GM10266 (cell line): ENCODE data around the gene RPL28.

Experiments used
- DNase-seq: peaks from one replicate; pipeline ENCODE4 v3.0.0; 2012; ENCODE audit errors: extremely low spot score
- TF ChIP-seq, protein P1 (sequence below): IDR thresholded peaks from 2 replicates; pipeline ENCODE4 v1.5.1; 2012; ENCODE audit warnings: mild to moderate bottlenecking, low read depth; ENCODE audit not compliant: control insufficient read depth, insufficient read depth; ENCODE audit errors: missing control alignments

RPL28 gene

DNA sequence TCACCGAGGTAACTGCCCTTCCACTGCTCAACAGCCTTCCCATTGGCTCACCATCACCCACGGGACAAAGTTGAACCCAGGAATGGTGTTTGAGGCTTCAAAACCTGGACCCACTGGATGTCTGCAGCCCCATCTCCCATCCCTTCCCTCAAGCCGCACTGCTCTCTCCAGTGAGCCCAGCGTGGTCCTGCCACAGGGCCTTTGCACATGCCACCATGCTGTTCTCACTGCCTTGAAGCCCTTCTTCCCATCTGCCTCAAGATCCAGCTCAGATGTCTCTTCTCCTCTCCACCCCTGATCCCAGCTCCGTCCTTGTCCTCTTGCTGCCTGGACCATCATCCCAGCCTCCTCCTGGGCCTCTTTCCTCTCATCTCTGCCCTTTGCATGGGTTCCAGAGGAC, 53.3 kb downstream of the RPL28 start:
- TF ChIP-seq, protein P1, sequence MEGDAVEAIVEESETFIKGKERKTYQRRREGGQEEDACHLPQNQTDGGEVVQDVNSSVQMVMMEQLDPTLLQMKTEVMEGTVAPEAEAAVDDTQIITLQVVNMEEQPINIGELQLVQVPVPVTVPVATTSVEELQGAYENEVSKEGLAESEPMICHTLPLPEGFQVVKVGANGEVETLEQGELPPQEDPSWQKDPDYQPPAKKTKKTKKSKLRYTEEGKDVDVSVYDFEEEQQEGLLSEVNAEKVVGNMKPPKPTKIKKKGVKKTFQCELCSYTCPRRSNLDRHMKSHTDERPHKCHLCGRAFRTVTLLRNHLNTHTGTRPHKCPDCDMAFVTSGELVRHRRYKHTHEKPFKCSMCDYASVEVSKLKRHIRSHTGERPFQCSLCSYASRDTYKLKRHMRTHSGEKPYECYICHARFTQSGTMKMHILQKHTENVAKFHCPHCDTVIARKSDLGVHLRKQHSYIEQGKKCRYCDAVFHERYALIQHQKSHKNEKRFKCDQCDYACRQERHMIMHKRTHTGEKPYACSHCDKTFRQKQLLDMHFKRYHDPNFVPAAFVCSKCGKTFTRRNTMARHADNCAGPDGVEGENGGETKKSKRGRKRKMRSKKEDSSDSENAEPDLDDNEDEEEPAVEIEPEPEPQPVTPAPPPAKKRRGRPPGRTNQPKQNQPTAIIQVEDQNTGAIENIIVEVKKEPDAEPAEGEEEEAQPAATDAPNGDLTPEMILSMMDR, result no peak
- DNase-seq, result no peak

DNA sequence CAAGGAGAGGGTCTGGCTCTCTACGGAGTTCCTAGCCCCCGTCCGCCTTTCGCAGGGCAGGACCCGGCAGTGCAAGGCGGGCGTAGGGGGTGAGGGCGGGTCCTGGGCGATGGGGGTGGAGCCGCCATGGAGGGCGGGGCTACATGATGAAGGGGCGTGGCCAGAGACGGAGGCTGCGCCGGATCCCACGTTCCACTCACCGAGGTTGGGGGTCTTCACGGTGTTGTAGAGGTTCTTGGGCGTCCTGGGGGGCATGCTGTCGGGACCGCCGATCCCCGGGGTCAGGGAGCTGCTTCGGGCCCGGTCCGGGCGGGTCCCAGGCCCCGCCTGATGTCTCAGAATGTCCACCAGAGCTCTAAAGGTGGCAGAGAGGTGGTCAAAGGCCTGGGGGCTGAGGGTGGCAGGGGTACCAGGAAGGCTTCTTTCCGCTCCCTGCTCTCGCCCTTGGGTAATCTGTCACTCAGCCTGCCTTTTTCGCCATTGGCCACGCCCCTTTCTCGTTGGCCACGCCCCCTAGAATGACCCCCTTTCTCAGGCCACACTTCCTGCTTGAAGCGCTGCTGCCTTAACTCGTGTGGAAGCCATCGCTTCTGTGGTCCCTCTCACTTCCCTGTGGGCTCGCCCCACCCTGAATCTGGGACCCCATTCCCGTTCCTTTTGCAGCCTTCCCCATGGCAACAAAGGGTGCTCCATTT, 54.8 kb downstream of the RPL28 start:
- DNase-seq, result peak; percentile 48
- TF ChIP-seq, protein P1, result no peak

DNA sequence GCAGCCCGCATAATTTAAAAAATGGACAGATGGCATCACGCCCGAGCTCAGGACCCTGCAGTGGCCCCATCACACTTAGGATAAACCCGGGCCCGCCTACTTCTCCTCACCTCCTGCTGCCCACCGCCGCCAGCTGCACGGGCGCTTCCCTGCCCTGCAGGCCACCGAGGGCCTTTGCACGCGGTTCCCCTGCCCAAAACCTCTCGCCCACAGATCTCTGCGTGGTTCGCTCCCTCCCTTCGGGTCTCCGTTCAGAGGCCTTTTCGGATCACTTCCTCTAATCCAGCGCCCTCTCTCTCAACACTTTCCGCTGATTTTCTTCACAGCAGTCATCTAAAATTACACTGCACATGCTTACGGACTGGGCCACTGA, 55.6 kb downstream of the RPL28 start:
- TF ChIP-seq, protein P1, result no peak
- no peak for DNase-seq

DNA sequence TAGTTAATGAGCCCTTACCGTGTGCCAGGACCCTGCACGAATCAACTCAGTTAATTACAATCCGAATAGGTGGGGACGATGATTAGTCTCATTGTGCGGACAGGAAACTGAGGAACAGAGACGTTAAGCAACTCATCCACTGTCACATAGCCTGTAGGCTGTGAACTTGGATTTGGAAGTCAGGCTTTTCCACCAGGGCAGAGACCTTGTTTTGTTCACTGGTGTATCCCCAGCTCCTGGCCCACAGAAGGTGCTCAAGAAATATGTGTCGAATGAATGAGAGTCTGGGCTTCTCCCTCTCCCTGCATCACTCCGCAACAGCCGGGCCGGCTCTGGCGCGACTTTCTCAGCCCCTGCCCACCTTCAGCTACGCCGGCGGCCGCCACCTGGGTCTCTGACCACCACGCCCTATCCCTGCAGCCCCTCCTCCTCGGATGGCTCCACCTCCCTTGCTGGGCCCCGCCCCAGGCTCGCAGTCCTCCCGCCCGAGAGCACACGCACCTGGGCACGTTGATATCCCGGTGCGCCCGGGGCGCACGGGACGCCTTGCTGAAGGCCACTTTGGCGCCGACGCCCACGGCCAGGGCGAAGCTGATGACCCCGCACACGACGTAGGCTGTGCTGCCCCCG, 56.1 kb downstream of the RPL28 start:
- DNase-seq, result no peak

DNA sequence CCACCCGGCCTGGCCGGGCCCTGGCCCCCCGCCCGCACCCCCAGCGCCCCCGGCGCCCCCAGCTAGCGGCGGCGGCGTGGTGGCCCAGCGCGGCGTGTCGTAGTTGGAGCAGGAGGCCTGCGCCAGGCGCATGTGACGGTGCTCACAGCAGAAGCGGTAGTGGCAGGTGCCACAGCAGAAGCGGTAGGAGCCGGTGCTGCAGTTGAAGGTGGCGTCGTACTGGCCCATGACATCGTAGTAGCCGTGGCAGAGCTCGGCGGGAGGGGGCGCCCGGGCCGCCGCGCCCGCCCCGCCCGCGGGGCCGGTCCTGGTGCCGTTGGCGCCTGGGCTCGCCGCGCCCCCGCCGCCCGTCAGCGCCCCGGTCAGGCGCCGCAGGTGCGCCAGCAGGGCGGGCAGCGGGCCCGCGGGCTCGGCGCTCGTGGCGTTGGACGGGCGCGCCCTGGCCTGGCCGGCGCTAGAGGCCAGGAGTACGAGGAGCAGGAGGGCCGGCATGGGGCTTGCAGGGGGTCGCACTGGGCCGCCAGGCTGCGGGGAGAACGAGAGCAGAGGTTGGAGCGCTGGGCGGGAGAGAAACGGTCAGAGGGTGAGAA, 56.7 kb downstream of the RPL28 start:
- no peak for DNase-seq
- TF ChIP-seq, protein P1, result no peak

More for the DNA sequence above, 56.1 kb downstream of the RPL28 start:
- TF ChIP-seq, protein P1, result no peak

DNA sequence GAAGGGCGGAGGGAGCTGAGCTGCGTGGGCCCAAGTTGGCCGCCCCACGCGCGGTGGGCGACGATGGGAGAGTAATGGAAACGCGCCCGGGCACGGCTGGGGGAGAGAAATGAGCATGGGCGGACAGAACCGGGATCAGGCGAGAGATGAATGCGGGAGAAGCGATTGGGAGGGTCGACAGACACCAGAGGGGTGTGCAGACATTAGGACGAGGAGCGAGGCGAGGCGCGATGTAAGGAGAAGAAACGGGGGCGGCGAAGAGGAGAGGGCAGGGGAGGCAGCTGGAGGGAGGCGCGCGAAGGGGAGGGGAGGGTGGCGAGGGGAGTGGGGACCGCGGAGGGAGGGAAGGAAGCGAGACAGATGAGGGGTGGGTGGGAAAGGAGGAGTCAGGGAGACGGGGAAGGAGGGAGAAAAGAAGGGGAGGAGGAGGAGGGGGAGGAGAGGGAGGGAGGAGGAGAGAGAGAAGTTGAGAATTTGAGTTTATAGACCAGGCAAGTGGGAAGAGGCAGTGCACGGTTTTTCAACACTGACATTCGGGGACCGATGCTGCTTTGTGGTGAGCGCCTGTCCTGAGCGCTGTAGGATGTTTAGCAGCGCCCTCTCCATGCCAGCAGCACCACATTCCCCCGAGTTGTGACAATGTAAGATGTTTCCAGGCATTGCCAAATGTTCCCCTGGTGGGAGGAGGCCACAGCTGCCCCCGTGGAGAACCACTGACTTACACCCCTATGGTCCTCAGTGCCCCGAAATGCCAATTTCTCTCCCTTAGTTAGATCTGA, 57.5 kb downstream of the RPL28 start, which contains the start of gene SHISA7:
SHISA7 (minus strand) TSS at position 256 of the 779 bp plus-strand sequence. CDS start 437 bp downstream, outside the sequence.
- no peak for DNase-seq
- TF ChIP-seq, protein P1, result no peak
